BLaER1 (cell line): ENCODE results near the gene MARF1.
"Not testable (repeated sequence)": the region's sequence is repeated elsewhere in the genome, so short reads cannot be mapped to it uniquely, and the experiment has no call there.

Experiments
- H3K27ac ChIP-seq: shearing (Covaris generic); formaldehyde crosslinking; 2 replicates; pipeline ENCODE4 v1.8.1; 2022
- H3K27me3 ChIP-seq: shearing (Covaris generic); formaldehyde crosslinking; 2 replicates; pipeline ENCODE4 v1.8.1; 2022
- H3K36me3 ChIP-seq: shearing (Covaris generic); formaldehyde crosslinking; 2 replicates; pipeline ENCODE4 v1.8.1; 2022
- H3K4me1 ChIP-seq: shearing (Covaris generic); formaldehyde crosslinking; 2 replicates; pipeline ENCODE4 v1.8.1; 2022
- H3K4me2 ChIP-seq: shearing (Covaris generic); formaldehyde crosslinking; 2 replicates; pipeline ENCODE4 v1.8.1; 2022
- H3K4me3 ChIP-seq: shearing (Covaris generic); formaldehyde crosslinking; 2 replicates; pipeline ENCODE4 v1.8.1; 2022
- H3K9ac ChIP-seq: shearing (Covaris generic); formaldehyde crosslinking; 2 replicates; pipeline ENCODE4 v1.8.1; 2022
- H3K9me3 ChIP-seq: shearing (Covaris generic); formaldehyde crosslinking; 2 replicates; pipeline ENCODE4 v1.8.1; 2022
- H4K20me1 ChIP-seq: shearing (Covaris generic); formaldehyde crosslinking; 2 replicates; pipeline ENCODE4 v1.8.1; 2022
- Cebpa-rat ChIP-seq: shearing (Covaris generic); IDR thresholded peaks from 2 replicates; pipeline ENCODE4 v1.8.1; 2022

The MARF1 gene

DNA sequence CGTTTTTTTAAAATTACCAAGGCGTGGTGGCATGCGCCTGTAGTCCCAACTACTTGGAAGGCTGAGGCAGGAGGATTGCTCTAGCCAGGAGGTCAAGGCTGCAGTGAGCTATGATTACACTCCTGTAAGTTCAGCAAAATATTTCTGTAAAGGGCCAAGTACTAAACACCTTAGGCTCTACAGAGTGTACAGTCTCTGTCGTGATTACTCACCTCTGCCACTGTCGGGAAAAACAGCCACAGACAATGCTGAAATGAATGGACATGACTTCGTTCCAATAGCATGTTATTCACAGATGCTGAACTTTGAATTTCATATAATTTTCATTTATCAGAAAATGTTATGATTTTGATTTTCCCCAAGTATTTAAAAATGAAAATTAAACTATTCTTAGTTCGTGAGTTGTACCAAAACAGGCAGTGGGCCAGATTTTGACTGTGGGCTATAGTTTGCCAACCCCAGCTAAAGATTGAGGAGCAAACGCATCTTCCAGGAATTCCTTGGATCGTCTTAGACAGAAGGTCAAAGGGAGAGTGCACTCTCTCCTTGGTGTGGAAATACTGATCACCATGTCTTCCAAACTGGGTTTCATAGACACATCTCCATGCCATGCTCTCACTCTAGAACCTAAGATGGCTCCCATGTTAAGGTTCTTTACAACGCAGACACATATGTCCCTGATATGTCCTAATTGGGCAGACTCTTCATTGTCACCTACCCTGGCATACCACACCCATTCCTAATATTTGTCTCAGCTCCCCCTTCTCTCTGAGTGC, 89.5 kb downstream of the MARF1 start:
- TF ChIP-seq Cebpa-rat: no peak
- Histone ChIP-seq H3K27ac (no peak overlapping the region), H4K20me1 (no peaks in the 10 kb centered on the region)

DNA sequence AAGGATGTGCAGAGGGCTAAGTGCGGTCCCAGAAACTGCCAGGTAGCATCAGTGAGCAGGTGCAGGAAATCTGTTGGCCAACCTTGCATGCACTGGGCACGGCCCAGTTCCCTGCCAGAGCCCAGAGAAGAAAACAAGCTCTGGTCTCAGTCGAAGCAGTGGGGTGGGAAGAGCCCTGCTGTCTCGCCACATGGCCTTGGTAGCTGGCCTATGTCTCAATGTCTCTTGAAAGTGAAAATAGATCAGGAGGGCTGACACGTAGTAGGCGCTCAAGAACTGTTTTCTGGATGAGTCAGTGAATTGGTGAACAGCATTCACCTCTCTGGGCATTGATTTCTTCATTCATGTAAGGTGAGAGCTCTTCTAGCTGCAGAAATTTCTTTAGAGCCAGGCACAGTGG, 90.4 kb downstream of the MARF1 start:
- Histone ChIP-seq H3K27ac (no peak overlapping the region), H3K4me1 (0 out of 2 replicates have a peak, but pooled peaks cover 6% of the 10 kb centered on the region), H4K20me1 (no peaks in the 10 kb centered on the region), H3K9me3 (no peaks in the 10 kb centered on the region), H3K4me3 (no peak overlapping the region), H3K36me3 (no peaks in the 10 kb centered on the region), H3K9ac (no peak overlapping the region), H3K4me2 (no peak overlapping the region), H3K27me3 (no peaks in the 10 kb centered on the region)
- TF ChIP-seq Cebpa-rat: no peak

More for the DNA sequence above, 89.5 kb downstream of the MARF1 start:
- no peak overlapping the region for H3K4me3 ChIP-seq
- H3K4me1 ChIP-seq: 0 out of 2 replicates have a peak, but pooled peaks cover 6% of the 10 kb centered on the region
- no peaks in the 10 kb centered on the region for H3K9me3 ChIP-seq
- H3K9ac ChIP-seq: no peak overlapping the region
- no peaks in the 10 kb centered on the region for H3K36me3 ChIP-seq
- H3K4me2 ChIP-seq: no peak overlapping the region
- no peaks in the 10 kb centered on the region for H3K27me3 ChIP-seq

DNA sequence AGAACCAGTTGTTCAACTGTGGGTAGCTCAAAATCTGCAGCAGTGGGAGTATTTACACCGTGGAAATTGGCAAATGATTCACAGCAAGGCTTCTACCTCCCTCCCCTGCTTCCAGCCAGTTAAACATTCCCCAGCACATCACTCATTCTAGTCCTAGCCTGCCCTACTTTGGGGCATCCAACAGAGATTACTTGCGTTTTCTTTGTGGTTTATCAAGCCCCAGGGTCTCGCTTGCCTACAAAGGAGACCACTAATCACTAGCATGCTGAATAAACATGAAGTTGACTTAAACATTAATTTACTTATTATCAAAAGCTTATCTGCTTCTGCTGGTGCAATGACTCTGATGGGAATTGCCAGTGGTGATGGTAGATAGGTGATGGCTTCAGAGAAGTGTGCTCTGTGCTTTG, 94.5 kb downstream of the MARF1 start:
- Histone ChIP-seq H3K36me3 (no peaks in the 10 kb centered on the region), H3K4me2 (no peak overlapping the region), H3K27ac (no peak overlapping the region), H3K9ac (no peak overlapping the region), H3K9me3 (peaks cover 8% of the 10 kb centered on the region), H4K20me1 (no peaks in the 10 kb centered on the region), H3K4me1 (0 out of 2 replicates have a peak, but pooled peaks cover 6% of the 10 kb centered on the region), H3K4me3 (no peak overlapping the region), H3K27me3 (no peaks in the 10 kb centered on the region)
- TF ChIP-seq Cebpa-rat: no peak

DNA sequence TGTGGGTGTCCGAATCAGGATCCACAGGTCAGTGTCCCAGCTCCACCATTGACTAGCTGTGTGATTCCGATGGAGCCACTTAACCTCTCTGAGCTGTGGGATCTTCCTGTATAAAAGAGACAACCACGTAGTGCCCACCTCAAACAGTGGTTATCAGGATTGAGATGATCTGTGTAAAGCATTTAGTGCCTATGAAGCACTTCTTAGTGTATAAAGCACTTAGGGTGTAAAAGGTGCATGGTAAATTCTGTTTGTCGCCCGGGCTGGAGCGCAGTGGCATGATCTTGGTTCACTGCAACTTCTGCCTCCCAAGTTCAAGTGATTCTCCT, 95.2 kb downstream of the MARF1 start:
- H3K4me1 ChIP-seq: 0 out of 2 replicates have a peak, but pooled peaks cover 6% of the 10 kb centered on the region
- H3K27me3 ChIP-seq: no peaks in the 10 kb centered on the region
- no peak overlapping the region for H3K27ac ChIP-seq
- no peak for TF ChIP-seq Cebpa-rat
- no peak overlapping the region for H3K9ac ChIP-seq
- no peaks in the 10 kb centered on the region for H4K20me1 ChIP-seq
- no peak overlapping the region for H3K4me3 ChIP-seq
- H3K4me2 ChIP-seq: no peak overlapping the region
- no peaks in the 10 kb centered on the region for H3K36me3 ChIP-seq
- H3K9me3 ChIP-seq: peaks cover 16% of the 10 kb centered on the region

DNA sequence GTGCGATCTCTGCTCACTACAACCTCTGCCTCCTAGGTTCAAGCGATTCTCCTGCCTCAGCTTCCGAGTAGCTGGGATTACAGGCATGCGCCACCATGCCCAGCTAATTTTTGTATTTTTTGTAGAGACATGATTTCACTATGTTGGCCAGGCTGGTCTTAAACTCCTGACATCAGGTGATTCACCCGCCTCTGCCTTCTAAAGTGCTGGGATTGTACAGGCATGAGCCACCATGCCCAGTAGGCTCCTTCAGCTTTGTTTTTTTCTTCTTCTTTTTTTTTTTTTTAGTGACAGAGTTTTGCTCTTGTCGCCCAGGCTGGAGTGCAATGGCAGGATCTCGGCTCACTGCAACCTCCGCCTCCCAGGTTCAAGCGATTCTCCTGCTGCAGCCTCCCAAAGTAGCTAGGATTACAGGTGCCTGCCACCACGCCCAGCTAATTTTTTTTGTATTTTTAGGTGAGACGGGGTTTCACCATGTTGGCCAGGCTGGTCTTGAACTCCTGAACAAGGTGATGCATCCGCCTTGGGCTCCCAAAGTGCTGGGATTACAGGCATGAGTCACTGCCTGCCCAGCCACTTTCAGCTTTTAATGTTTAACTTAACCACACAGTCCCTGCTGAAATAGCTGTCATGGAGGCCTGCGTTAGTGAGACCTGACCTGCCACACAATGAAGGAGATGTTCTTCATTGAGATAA, 95.7 kb downstream of the MARF1 start:
- H3K9ac ChIP-seq, H3K27ac ChIP-seq, H3K4me1 ChIP-seq, H3K4me2 ChIP-seq, H3K36me3 ChIP-seq, H3K4me3 ChIP-seq, H4K20me1 ChIP-seq, H3K27me3 ChIP-seq: not testable (repeated sequence)
- peaks cover 18% of the 10 kb centered on the region for H3K9me3 ChIP-seq

DNA sequence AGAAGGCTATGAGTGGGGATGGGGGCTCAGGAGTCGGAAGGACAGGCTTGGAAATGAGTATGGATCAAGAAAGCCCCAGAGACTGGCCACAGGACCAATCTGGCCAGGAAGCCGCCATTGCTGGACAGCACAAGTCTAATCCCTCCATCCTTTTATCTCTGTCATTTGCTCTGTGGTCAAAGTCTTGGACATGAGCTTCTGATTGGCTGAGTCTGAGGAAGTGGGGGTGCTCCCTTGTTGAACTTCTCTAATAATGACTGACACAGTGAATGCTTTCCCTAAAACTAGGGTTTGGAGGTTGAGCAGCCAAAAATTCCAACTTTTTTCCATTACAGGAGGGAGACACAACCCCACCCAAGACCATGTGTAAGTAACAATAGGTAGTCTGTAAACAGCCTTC, 97.4 kb downstream of the MARF1 start:
- peaks cover 18% of the 10 kb centered on the region for H3K9me3 ChIP-seq
- no peak overlapping the region for H3K4me2 ChIP-seq
- H4K20me1 ChIP-seq: no peaks in the 10 kb centered on the region
- no peak overlapping the region for H3K9ac ChIP-seq
- no peak for TF ChIP-seq Cebpa-rat
- no peaks in the 10 kb centered on the region for H3K27me3 ChIP-seq
- H3K27ac ChIP-seq: no peak overlapping the region
- H3K36me3 ChIP-seq: no peaks in the 10 kb centered on the region
- H3K4me1 ChIP-seq: peaks cover 5% of the 10 kb centered on the region
- no peak overlapping the region for H3K4me3 ChIP-seq

DNA sequence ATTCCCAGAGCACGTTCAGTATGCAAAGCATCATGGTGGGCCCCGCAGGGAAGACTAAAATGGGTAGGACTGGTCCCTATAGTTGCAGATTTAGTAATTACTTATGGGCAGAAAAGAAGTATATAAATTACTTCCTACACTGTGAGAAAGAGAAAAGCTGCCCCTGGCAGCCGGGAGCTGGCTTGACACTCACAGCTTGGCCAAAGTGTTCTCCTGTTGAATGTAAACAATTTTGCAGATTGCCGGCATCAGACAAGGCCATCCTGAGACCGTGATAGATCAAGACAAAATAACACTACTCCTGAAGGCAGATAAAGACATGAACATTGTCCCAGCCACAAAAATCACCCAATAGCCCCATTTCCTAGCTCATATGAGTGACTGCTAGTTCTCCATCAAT, 98.5 kb downstream of the MARF1 start:
- no peak overlapping the region for H3K4me2 ChIP-seq
- no peaks in the 10 kb centered on the region for H4K20me1 ChIP-seq
- no peak overlapping the region for H3K4me3 ChIP-seq

More for the DNA sequence above, 98.5 kb downstream of the MARF1 start:
- peaks cover 8% of the 10 kb centered on the region for H3K4me1 ChIP-seq
- H3K9ac ChIP-seq: no peak overlapping the region
- no peaks in the 10 kb centered on the region for H3K36me3 ChIP-seq
- TF ChIP-seq Cebpa-rat: no peak
- peaks cover 18% of the 10 kb centered on the region for H3K9me3 ChIP-seq
- H3K27me3 ChIP-seq: no peaks in the 10 kb centered on the region
- no peak overlapping the region for H3K27ac ChIP-seq
